HFFc6 (cell line): ENCODE measurements around the gene COQ3. TPM values are rescaled to one million over a fixed set of nuclear protein-coding genes. Genes with fewer than 3 reads are reported as not detected.
"Not testable (repeated sequence)": the region's sequence is repeated elsewhere in the genome, so short reads cannot be mapped to it uniquely, and the experiment has no call there.

Experiments used
- DNase-seq: peaks from one replicate; pipeline ENCODE4 v3.0.0-alpha.2; 2018
- H3K27ac Mint-ChIP-seq: 2 replicates; pipeline ENCODE4 v1.8.0; 2020; ENCODE audit warnings: mild to moderate bottlenecking, mixed read lengths
- H3K27me3 Mint-ChIP-seq: 2 replicates; pipeline ENCODE4 v1.8.0; 2021; ENCODE audit warnings: mild to moderate bottlenecking, moderate library complexity, mixed read lengths; ENCODE audit not compliant: insufficient read depth
- H3K36me3 Mint-ChIP-seq: 2 replicates; pipeline ENCODE4 v1.8.0; 2021; ENCODE audit warnings: low read depth, mixed read lengths
- H3K4me1 Mint-ChIP-seq: 2 replicates; pipeline ENCODE4 v1.8.0; 2020; ENCODE audit warnings: low read depth, mixed read lengths
- H3K4me3 Mint-ChIP-seq: 2 replicates; pipeline ENCODE4 v1.8.0; 2020; ENCODE audit warnings: mild to moderate bottlenecking, moderate library complexity, mixed read lengths
- H3K9me3 Mint-ChIP-seq: 2 replicates; pipeline ENCODE4 v1.8.0; 2020; ENCODE audit warnings: mild to moderate bottlenecking, mixed read lengths
- total RNA-seq, 6 experiments: library from RNA; stranded (reverse); fragmentation: NEBNext Ultra II Directional; extraction: Animal tissue kit (Norgen Biotek cat#: 25700); gene quantifications; 2 replicates in 1 of 6; 3 replicates in 5 of 6; pipeline ENCODE4 v1.2.3, GENCODE V29; 2021
- TF ChIP-seq, protein P1 (sequence below): fragments of 200-600 bp; sonication (generic); IDR thresholded peaks from 2 replicates; pipeline ENCODE4 v1.5.0; 2021; ENCODE audit warnings: antibody characterized with exemption, mild to moderate bottlenecking

Gene COQ3
- total RNA-seq, 6 experiments from 2014 or later: 7.3 to 12.8 (median 10.9) TPM

DNA sequence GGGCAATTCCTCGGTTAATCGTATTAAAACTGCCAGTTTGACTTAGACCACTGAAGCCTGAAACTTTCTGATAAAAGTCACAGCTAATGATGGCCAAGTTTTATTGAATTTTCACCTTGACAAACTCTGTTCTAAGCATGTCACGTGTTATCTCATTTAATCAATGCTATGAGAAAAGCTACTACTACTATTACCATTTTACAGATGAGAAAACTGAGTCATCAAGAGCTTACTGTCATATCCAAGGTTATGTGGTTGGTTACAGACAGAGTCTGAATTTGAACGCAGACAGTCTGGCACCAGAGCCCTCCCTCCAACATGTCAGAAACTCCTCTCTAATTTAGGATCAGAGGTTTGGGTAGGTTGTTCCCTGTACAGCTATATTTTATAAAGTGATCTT lies 48.8 kb downstream of the COQ3 start:
- Mint-ChIP-seq H3K4me3 (no peak overlapping the region), H3K27ac (no peak overlapping the region), H3K4me1 (peaks cover 30% of the 10 kb centered on the region), H3K9me3 (no peaks in the 10 kb centered on the region), H3K36me3 (no peaks in the 10 kb centered on the region), H3K27me3 (peaks cover 3% of the 10 kb centered on the region)
- TF ChIP-seq, protein P1, sequence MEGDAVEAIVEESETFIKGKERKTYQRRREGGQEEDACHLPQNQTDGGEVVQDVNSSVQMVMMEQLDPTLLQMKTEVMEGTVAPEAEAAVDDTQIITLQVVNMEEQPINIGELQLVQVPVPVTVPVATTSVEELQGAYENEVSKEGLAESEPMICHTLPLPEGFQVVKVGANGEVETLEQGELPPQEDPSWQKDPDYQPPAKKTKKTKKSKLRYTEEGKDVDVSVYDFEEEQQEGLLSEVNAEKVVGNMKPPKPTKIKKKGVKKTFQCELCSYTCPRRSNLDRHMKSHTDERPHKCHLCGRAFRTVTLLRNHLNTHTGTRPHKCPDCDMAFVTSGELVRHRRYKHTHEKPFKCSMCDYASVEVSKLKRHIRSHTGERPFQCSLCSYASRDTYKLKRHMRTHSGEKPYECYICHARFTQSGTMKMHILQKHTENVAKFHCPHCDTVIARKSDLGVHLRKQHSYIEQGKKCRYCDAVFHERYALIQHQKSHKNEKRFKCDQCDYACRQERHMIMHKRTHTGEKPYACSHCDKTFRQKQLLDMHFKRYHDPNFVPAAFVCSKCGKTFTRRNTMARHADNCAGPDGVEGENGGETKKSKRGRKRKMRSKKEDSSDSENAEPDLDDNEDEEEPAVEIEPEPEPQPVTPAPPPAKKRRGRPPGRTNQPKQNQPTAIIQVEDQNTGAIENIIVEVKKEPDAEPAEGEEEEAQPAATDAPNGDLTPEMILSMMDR: no peak
- DNase-seq: no peak

DNA sequence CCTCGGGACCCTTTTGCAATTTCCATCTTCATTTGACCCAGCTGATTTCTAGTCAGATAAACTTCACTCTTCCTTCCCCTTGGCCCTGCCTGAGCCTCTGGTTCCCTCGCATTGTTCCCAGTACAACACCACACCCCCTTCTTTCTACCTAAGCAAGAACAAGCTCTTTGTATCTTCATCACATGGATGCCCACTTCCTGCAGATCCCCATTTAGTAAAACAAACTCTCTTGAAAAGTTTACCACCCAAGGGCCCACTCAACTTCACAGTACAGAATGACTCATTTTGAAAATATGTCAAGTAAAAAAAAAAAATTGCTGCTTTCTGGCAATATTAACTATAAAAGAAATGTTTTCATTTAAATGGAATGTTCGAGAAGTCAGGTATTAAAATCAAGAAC lies 49.7 kb downstream of the COQ3 start:
- H3K4me1 Mint-ChIP-seq: peaks cover 30% of the 10 kb centered on the region
- H3K36me3 Mint-ChIP-seq: no peaks in the 10 kb centered on the region
- H3K9me3 Mint-ChIP-seq: no peaks in the 10 kb centered on the region
- DNase-seq: peak; percentile 19
- no peak overlapping the region; the same call in 1 of the 2 replicates for H3K4me3 Mint-ChIP-seq
- TF ChIP-seq, protein P1: no peak
- peaks cover 3% of the 10 kb centered on the region for H3K27me3 Mint-ChIP-seq
- H3K27ac Mint-ChIP-seq: peak overlapping the region; percentile 3; the same call in 1 of the 2 replicates

DNA sequence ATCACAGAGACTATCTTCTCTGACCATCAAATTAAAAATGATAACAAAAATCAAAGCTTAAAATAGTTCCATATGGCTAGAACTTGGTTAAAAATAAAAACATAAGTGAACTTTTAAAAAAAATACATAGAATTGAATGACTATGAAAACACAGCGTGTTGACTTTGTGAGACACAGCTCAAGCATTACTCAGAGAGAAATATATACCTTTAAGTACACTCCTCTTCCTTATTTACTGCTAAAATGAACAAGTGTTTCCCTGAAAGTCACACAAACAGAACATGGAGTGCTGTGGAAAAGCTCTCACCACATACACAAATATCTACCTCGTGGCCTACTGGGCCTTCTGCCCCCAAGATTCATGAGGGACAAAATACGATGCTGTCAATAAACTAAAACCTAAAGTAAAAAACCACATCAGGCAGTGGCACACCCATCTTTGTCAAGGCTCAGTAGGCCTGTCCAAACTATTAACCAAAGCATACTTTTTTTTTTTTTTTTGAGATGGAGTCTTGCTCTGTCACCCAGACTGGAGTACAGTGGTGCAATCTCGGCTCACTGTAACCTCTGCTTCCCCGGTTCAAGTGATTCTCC lies 52.0 kb downstream of the COQ3 start:
- H3K4me1 Mint-ChIP-seq: peaks cover 30% of the 10 kb centered on the region
- no peak overlapping the region; the same call in 1 of the 2 replicates for H3K27ac Mint-ChIP-seq
- H3K27me3 Mint-ChIP-seq: peaks cover 3% of the 10 kb centered on the region
- H3K4me3 Mint-ChIP-seq: no peak overlapping the region
- no peak for DNase-seq
- TF ChIP-seq, protein P1: no peak
- no peaks in the 10 kb centered on the region for H3K9me3 Mint-ChIP-seq
- H3K36me3 Mint-ChIP-seq: no peaks in the 10 kb centered on the region

DNA sequence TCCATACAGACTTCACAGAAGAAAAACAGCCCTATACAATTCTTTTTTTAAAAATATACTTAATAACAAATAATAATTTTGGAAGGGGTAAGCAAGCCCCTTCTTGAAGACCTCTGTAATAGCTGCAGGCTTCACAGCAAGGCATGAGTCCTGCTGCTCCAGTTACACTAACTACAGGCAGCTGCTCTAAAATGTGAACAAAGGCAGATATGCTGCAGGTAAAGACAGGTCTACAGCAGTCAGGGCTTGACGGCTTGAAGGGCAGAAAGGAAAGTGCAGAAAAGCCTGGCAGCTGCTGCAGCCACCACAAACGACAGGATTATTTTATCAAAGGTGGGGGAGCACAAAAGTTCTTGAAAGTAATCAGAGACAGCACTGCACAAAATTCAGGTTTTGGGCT lies 55.8 kb downstream of the COQ3 start:
- H3K27me3 Mint-ChIP-seq: no peaks in the 10 kb centered on the region; the same call in none of the 2 replicates
- H3K4me1 Mint-ChIP-seq: peaks cover 10% of the 10 kb centered on the region; the same call in 1 of the 2 replicates
- TF ChIP-seq, protein P1: no peak

DNA sequence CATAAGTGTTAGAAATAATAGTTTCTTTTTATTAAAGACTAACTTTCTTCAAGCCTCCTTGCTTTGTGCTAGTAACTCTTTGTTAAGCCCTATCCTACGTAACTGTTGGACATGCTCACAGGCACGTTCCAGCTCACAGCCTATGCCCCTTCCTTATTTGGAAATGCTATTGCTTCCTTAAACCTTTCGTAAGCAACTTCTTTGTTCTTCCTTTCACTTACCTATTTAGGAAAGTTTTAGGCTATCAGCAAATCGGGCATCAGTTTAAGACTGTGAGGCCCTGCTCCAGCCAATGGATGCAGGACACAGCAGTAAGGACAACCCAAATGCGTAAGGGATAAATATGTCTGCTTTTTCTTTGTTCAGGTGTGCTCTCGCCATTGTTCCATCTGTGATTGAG lies 58.7 kb downstream of the COQ3 start:
- H3K4me3 Mint-ChIP-seq, H3K27ac Mint-ChIP-seq, H3K4me1 Mint-ChIP-seq, H3K36me3 Mint-ChIP-seq, H3K27me3 Mint-ChIP-seq, H3K9me3 Mint-ChIP-seq, DNase-seq: not testable (repeated sequence)

More for the DNA sequence above, 55.8 kb downstream of the COQ3 start:
- DNase-seq: no peak
- Mint-ChIP-seq H3K36me3 (no peaks in the 10 kb centered on the region), H3K27ac (no peak overlapping the region), H3K9me3 (no peaks in the 10 kb centered on the region), H3K4me3 (no peak overlapping the region)

DNA sequence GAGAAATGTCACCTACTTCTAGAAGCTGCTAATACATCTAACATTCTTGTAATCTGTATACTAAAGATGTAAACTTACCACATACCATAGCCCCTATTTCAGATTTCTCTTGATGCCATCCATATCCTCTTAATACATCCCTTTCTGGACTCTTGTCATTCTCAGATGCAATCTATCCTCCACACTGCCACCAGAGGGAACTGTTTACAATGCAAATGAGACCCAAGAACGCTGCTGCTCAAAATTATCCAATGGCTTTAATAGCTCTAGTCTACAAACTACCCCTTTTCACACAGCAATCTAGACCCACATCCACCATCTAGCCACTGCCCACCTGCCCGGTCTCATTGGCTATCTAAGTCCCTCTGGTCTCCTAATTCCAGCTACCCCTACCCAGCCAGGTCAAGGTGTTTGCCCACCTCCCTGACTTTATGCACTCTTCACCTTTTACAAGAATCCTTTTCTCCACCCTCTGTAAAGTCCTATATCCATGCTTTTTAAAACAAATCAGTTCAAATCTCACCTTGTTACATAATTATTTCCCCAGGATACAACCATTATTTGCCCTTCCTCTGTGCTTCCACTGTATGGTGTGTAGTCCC lies 59.4 kb downstream of the COQ3 start:
- peak; percentile 60 for DNase-seq

More for the DNA sequence above, 59.4 kb downstream of the COQ3 start:
- H3K4me3 Mint-ChIP-seq: no peak overlapping the region
- H3K4me1 Mint-ChIP-seq: peaks cover 6% of the 10 kb centered on the region; the same call in 1 of the 2 replicates
- TF ChIP-seq, protein P1: peak; percentile 80
- no peaks in the 10 kb centered on the region for H3K36me3 Mint-ChIP-seq
- H3K9me3 Mint-ChIP-seq: no peaks in the 10 kb centered on the region
- H3K27me3 Mint-ChIP-seq: no peaks in the 10 kb centered on the region; the same call in 1 of the 2 replicates
- no peak overlapping the region for H3K27ac Mint-ChIP-seq
